NK-92 (cell line): ENCODE data around the gene TNXB.
"Not testable (repeated sequence)": the region's sequence is repeated elsewhere in the genome, so short reads cannot be mapped to it uniquely, and the experiment has no call there.

Experiments
- DNase-seq: peaks from one replicate; lab custom pipeline; 2025; ENCODE audit not compliant: unreplicated experiment; lab: John Stamatoyannopoulos, UW

Gene TNXB

GRCh38 chr6:32068867-32069266, 40.3 kb downstream of the TNXB start:
- no peak for DNase-seq

- DNase-seq: not testable (repeated sequence)
These were observed 40.8 kb downstream of the TNXB start for GRCh38 chr6:32068315-32068714.

- not testable (repeated sequence) for DNase-seq
These were observed 41.6 kb downstream of the TNXB start for GRCh38 chr6:32067521-32067920.

GRCh38 chr6:32064706-32065105, 44.4 kb downstream of the TNXB start:
- no peak for DNase-seq

- DNase-seq: no peak
These were observed 48.0 kb downstream of the TNXB start for GRCh38 chr6:32060966-32061655.

GRCh38 chr6:32058511-32058963, 50.6 kb downstream of the TNXB start:
- no peak for DNase-seq

GRCh38 chr6:32057966-32058365, 51.2 kb downstream of the TNXB start:
- DNase-seq: no peak

- DNase-seq: no peak
These were observed 52.9 kb downstream of the TNXB start for GRCh38 chr6:32056254-32056653.

GRCh38 chr6:32055756-32056155, 53.4 kb downstream of the TNXB start:
- DNase-seq: not testable (repeated sequence)

- not testable (repeated sequence) for DNase-seq
These were observed 55.8 kb downstream of the TNXB start for GRCh38 chr6:32053314-32053713.

- DNase-seq: not testable (repeated sequence)
These were observed 56.5 kb downstream of the TNXB start for GRCh38 chr6:32052626-32053025.

- DNase-seq: no peak
These were observed 58.6 kb downstream of the TNXB start for GRCh38 chr6:32050562-32050961.

GRCh38 chr6:32049736-32050135, 59.4 kb downstream of the TNXB start:
- not testable (repeated sequence) for DNase-seq

- DNase-seq: not testable (repeated sequence)
These were observed 60.0 kb downstream of the TNXB start for GRCh38 chr6:32049149-32049548.

GRCh38 chr6:32047855-32048766, 61.0 kb downstream of the TNXB start:
- no peak for DNase-seq

- DNase-seq: no peak
These were observed 61.6 kb downstream of the TNXB start for GRCh38 chr6:32047539-32047854.

GRCh38 chr6:32047084-32047478, 62.1 kb downstream of the TNXB start:
- no peak for DNase-seq

GRCh38 chr6:32046450-32047083, 62.6 kb downstream of the TNXB start:
- DNase-seq: no peak

GRCh38 chr6:32045811-32046449, 63.2 kb downstream of the TNXB start:
- no peak for DNase-seq

- not testable (repeated sequence) for DNase-seq
These were observed 64.2 kb downstream of the TNXB start for GRCh38 chr6:32044916-32045315.
